ENCODE data around the gene MYG1. TPM values are rescaled to one million over a fixed set of nuclear protein-coding genes. Genes with fewer than 3 reads are reported as not detected.

The MYG1 gene
- 34.8 and 39.5 TPM in 2 replicates for total RNA-seq (ENCODE audit: low replicate concordance)

GRCh38 chr12:53299454-53300180 lies at the start of gene MYG1:
TSS of gene MYG1 (plus strand) at chr12:53299695. CDS start at chr12:53299738, 43 bp downstream.
- peak; percentile 41 for TF ChIP-seq CTCF (IDR thresholded peaks at IDR 0.05; ENCODE audit: insufficient read depth, low read length)
- peak; percentile 85 for DNase-seq (ENCODE audit: low read depth)
- H3K4me3 ChIP-seq (ENCODE audit: low read depth, low read length), result peak within 1 kb of the TSS; percentile 98

DNA sequence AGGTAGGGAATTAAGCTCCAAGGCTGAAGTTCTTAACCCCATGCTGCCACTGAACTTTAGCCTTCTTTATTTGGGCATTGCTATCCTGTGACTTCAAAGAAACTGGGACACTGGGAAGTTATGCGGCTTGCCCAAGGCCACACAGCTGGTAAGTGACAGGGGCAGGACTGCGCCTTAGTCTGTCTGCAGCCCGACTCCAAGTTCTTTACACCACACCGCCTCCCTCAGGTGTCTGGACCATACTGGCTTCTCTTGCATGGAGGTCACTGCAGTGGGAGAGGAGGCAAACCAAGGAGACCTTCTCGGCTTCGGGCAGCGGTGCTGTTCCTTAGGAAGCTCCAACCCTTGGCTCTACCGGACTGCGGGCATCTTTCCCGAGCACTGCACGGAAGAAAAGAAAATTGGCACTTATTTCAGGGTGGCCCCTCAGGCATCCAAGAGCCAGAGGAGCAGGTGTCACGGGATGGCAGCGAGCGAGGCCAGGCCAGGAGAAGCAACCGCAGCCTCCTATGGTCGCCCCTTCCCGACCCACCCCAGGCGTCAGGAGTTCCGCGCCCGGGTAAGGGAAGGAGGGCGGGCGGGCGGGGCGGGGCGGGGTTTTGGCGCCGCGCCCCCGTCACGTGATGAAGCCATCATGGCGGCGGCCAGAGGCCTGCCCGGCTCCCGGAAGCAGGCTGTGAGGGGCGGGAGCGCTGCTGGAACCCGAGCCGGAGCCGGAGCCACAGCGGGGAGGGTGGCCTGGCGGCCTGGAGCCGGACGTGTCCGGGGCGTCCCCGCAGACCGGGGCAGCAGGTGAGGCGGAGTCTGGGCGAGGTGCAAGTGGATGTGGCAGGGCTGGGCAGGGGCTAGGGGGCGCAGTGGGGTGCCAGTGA lies 47.8 kb upstream of the MYG1 start:
- peak; percentile 73 for DNase-seq (ENCODE audit: low read depth)
- TF ChIP-seq CTCF (IDR thresholded peaks at IDR 0.05; ENCODE audit: insufficient read depth, low read length), result peak; percentile 44
- peak overlapping the region; percentile 83 for H3K4me3 ChIP-seq (ENCODE audit: low read depth, low read length)

- peak; percentile 37 for DNase-seq (ENCODE audit: low read depth)
- TF ChIP-seq CTCF (IDR thresholded peaks at IDR 0.05; ENCODE audit: insufficient read depth, low read length), result no peak
- peak overlapping the region; percentile 83 for H3K4me3 ChIP-seq (ENCODE audit: low read depth, low read length)
These were observed 47.1 kb upstream of the MYG1 start for GRCh38 chr12:53252349-53252916.

DNA sequence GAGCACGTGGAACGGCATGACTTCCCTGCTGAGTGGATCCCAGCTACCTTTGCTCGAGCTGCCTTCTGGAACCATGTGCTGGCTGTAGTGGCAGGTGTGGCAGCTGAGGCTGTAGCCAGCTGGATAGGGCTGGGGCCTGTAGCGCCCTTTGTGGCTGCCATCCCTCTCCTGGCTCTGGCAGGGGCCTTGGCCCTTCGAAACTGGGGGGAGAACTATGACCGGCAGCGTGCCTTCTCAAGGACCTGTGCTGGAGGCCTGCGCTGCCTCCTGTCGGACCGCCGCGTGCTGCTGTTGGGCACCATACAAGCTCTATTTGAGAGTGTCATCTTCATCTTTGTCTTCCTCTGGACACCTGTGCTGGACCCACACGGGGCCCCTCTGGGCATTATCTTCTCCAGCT lies 46.2 kb upstream of the MYG1 start:
- peak overlapping the region; percentile 83 for H3K4me3 ChIP-seq (ENCODE audit: low read depth, low read length)
- no peak for DNase-seq (ENCODE audit: low read depth)
- TF ChIP-seq CTCF (IDR thresholded peaks at IDR 0.05; ENCODE audit: insufficient read depth, low read length), result no peak

GRCh38 chr12:53254816-53255545 lies 44.5 kb upstream of the MYG1 start:
- H3K4me3 ChIP-seq (ENCODE audit: low read depth, low read length), result no peak overlapping the region
- no peak for TF ChIP-seq CTCF (IDR thresholded peaks at IDR 0.05; ENCODE audit: insufficient read depth, low read length)
- DNase-seq (ENCODE audit: low read depth), result no peak

- TF ChIP-seq CTCF (IDR thresholded peaks at IDR 0.05; ENCODE audit: insufficient read depth, low read length), result no peak
- no peak for DNase-seq (ENCODE audit: low read depth)
- H3K4me3 ChIP-seq (ENCODE audit: low read depth, low read length), result no peak overlapping the region
These were observed 43.5 kb upstream of the MYG1 start for GRCh38 chr12:53255996-53256395.
